K562 (cell line): ENCODE data around the gene ADAM10. TPM values are rescaled to one million over a fixed set of nuclear protein-coding genes. Genes with fewer than 3 reads are reported as not detected.
A peak's percentile ranks its signal among the peaks of the same experiment; 100 is the strongest.

ENCODE experiments used
- ATAC-seq: fragments of 200-7000 bp; cut with Tn5 transposase; 3 replicates; pipeline ENCODE4 v1.9.1; 2020; ENCODE audit warnings: moderate library complexity
- BruUV-seq: library from RNA; stranded (reverse); fragments of 400-500 nt; replicated peaks from 2 replicates; lab custom pipeline; 2021; lab: Mats Ljungman, UMichigan
- CTCF ChIA-PET: fragments of 300-600 bp; formaldehyde crosslinking; extraction: SDS; loops from one replicate; lab custom pipeline; 2021; ENCODE audit warnings: low intra/inter-chr PET ratio; lab: Yijun Ruan, JAX
- POLR2A ChIA-PET: fragments of 300-600, 350-650 bp; sonication (Branson Sonifier 250); formaldehyde crosslinking; extraction: SDS; loops from one replicate; lab custom pipeline; 2021; ENCODE audit warnings: antibody characterized with exemption, inconsistent platforms; lab: Yijun Ruan, JAX
- DNase-seq, 4 experiments: peaks; one replicate each; pipeline versions ENCODE4 v3.0.0 to v3.0.0-alpha.2; 2011 to 2018; ENCODE audit warnings: low spot score in 3 of 4, mixed read lengths in 3 of 4; ENCODE audit errors: extremely low read depth in 1 of 4
- FAIRE-seq: peaks from 2 replicates; lab custom pipeline; 2011; peaks lifted over from hg19 to GRCh38; lab: Jason Lieb, UNC
- H2AFZ ChIP-seq: 2 replicates; pipeline ENCODE4 v1.6.0; 2011; ENCODE audit warnings: low read depth, low read length, control low read depth, inconsistent platforms
- H3K27ac ChIP-seq: fragments of 200-600 bp; 3 replicates; pipeline ENCODE4 v1.8.0; 2011; ENCODE audit warnings: low read depth, mild to moderate bottlenecking, control low read depth, inconsistent platforms, low read length, moderate library complexity, mixed read lengths; ENCODE audit errors: extremely low read depth
- H3K27me3 ChIP-seq, 2 experiments: fragments of 300-600 bp in 1 of 2; 2 replicates in 1 of 2; 3 replicates in 1 of 2; pipeline versions ENCODE4 v1.6.0 to v1.8.0; 2011; ENCODE audit warnings: inconsistent platforms in 2 of 2, low read length in 2 of 2, mild to moderate bottlenecking in 1 of 2, mixed read lengths in 1 of 2, moderate library complexity in 1 of 2; ENCODE audit not compliant: control insufficient read depth in 2 of 2, insufficient read depth in 2 of 2
- H3K36me3 ChIP-seq: fragments of 300-600 bp; 3 replicates; pipeline ENCODE4 v1.8.0; 2011; ENCODE audit warnings: mild to moderate bottlenecking, low read length, inconsistent platforms; ENCODE audit not compliant: control insufficient read depth, insufficient read depth
- H3K4me1 ChIP-seq, 2 experiments: fragments of 200-600 bp in 1 of 2; replicated peaks in 1 of 2; 2 replicates in 1 of 2; 3 replicates in 1 of 2; pipeline versions ENCODE4 v1.5.1 to v1.8.0; 2011; ENCODE audit warnings: inconsistent platforms in 2 of 2, low read length in 2 of 2, mild to moderate bottlenecking in 1 of 2, mixed read lengths in 1 of 2, moderate library complexity in 1 of 2; ENCODE audit not compliant: control insufficient read depth in 2 of 2, insufficient read depth in 2 of 2
- H3K4me2 ChIP-seq: 2 replicates; pipeline ENCODE4 v1.6.1; 2011; ENCODE audit warnings: low read length, control low read depth, inconsistent platforms, mixed read lengths; ENCODE audit not compliant: insufficient read depth
- H3K4me3 ChIP-seq: fragments of 200-600 bp; sonication (generic), shearing (Covaris generic); 2 replicates; pipeline ENCODE4 v1.5.1; 2016; ENCODE audit warnings: control low read depth, inconsistent platforms
- H3K79me2 ChIP-seq: fragments of 200-600 bp; 3 replicates; pipeline ENCODE4 v1.8.0; 2011; ENCODE audit warnings: low read length, inconsistent platforms; ENCODE audit not compliant: control insufficient read depth, insufficient read depth
- H3K9ac ChIP-seq, 2 experiments: 2 replicates each; pipeline versions ENCODE4 v1.6.0 to v1.6.1; 2011; ENCODE audit warnings: low read depth in 2 of 2, low read length in 2 of 2, control low read depth in 1 of 2, inconsistent platforms in 1 of 2, mild to moderate bottlenecking in 1 of 2, mixed read lengths in 1 of 2; ENCODE audit not compliant: insufficient read depth in 1 of 2
- H3K9me1 ChIP-seq: one replicate; pipeline ENCODE4 v1.6.0; 2011; ENCODE audit warnings: inconsistent platforms, mild to moderate bottlenecking, low read length, moderate library complexity; ENCODE audit not compliant: control insufficient read depth, insufficient read depth
- H3K9me3 ChIP-seq: replicated peaks from 2 replicates; pipeline ENCODE4 v1.5.1; 2011; ENCODE audit warnings: low read depth, low read length, inconsistent platforms; ENCODE audit not compliant: control insufficient read depth, insufficient read depth
- H4K20me1 ChIP-seq: replicated peaks from 2 replicates; pipeline ENCODE4 v1.6.1; 2011; ENCODE audit warnings: low read length, inconsistent platforms, mixed read lengths; ENCODE audit not compliant: control insufficient read depth, insufficient read depth
- KLF6 ChIP-seq: fragments of 250-450 bp; sonication (Bioruptor Pico); IDR thresholded peaks from 2 replicates; pipeline ENCODE4 v1.4.0; 2020; ENCODE audit warnings: mild to moderate bottlenecking, moderate library complexity, borderline replicate concordance
- RBM22 ChIP-seq: fragments of 200-400 bp; formaldehyde crosslinking; IDR thresholded peaks from 2 replicates; pipeline ENCODE4 v1.6.1; 2018; ENCODE audit warnings: low read length, low read depth; ENCODE audit not compliant: poor library complexity, severe bottlenecking
- TBP ChIP-seq: optimal IDR thresholded peaks from 2 replicates; pipeline ENCODE3; 2011; ENCODE audit warnings: low read depth, low read length, improper control_type of control experiment
- ZNF512 ChIP-seq: IDR thresholded peaks from 2 replicates; pipeline ENCODE4 v1.6.1; 2016; ENCODE audit warnings: missing genetic modification characterization, missing compliant biosample characterization
- WGBS: fragments of 100-300 bp; shearing (Covaris generic); methylation state at CpG from one replicate; pipeline ENCODE4 v1.1.6; 2016; ENCODE audit warnings: low coverage, mixed read lengths; ENCODE audit not compliant: insufficient coverage; ENCODE audit errors: missing lambda C conversion rate; 5-methylcytosine and 5-hydroxymethylcytosine counted together
- in situ Hi-C: fragments of 300-500 bp; cut with MboI; formaldehyde crosslinking; loops from 4 replicates; pipeline ENCODE4 v1.15.0; 2018; ENCODE audit warnings: inconsistent platforms, mixed read lengths
- intact Hi-C: fragments of 100-400 bp; cut with micrococcal nuclease; formaldehyde crosslinking; loops from 2 replicates; pipeline ENCODE4 v1.14.2; 2022
- polyA plus RNA-seq, 8 experiments: library from polyadenylated mRNA; depleted of rRNA in 4 of 8; stranded (reverse) in 5 of 8; unstranded in 3 of 8; fragments of >200 nt; fragmentation: Nextera tagmentation in 2 of 8; fragmentation: Illumina TruSeq in 1 of 8; extraction: Ambion mirVana in 2 of 8; extraction: Trizol in 1 of 8; gene quantifications; 2 replicates each; pipeline versions ENCODE4 v1.2.1 to v1.2.3, GENCODE V29; 2011 to 2014; ENCODE audit warnings: inconsistent platforms in 1 of 8, missing spikeins in 1 of 8
- total RNA-seq, 7 experiments: library from RNA; depleted of rRNA in 6 of 7; stranded (reverse); fragments of >200 nt in 6 of 7; fragmentation: Illumina TruSeq in 2 of 7; extraction: Trizol in 2 of 7; gene quantifications; 2 replicates each; pipeline versions ENCODE4 v1.2.1 to v1.2.3, GENCODE V29; 2011 to 2021; ENCODE audit warnings: low replicate concordance in 1 of 7

Gene ADAM10
- total and polyA plus RNA-seq, 9 of the 15 experiments (the other 6 are each of a cell fraction or from before 2014, with no cell fraction given), result 11.9 to 152 (median 57.3) TPM

DNA sequence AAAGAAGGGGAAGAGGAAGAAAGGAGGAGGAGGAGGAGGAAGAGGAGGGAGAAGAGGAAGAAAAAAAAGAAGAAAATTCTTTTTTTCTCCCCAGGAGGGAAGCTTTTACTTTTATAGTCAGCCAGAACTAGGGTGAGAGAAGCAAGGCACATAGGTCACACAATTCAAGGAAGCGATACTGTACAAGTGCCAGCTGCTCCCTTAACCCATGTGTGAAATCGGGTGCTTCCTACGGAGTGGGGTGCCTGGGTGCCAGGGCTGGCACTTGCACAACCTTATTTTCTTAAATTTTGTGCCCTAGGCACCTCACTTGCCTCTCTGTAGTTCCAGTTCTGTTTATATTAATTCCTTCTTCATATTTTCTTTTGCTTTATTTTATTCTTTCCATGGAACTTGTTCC is 167.3 kb downstream of the ADAM10 start:
- ATAC-seq (no peak), DNase-seq (no peak), FAIRE-seq (no peak)
- WGBS, result 77% methylated on average over 3 of the region's 3 CpGs
- Histone ChIP-seq H3K27ac (no peak overlapping the region), H4K20me1 (no peaks in the 10 kb centered on the region), H3K4me2 (no peak overlapping the region), H3K4me3 (no peak overlapping the region), H3K9me3 (no peaks in the 10 kb centered on the region; the same call in 1 of the 2 replicates), H3K4me1 (peaks cover 14 to 23% of the 10 kb centered on the region in 2 experiments; a peak in 4 of 5 replicates), H3K36me3 (no peaks in the 10 kb centered on the region), H3K9me1 (no peaks in the 10 kb centered on the region), H2AFZ (peak overlapping the region; percentile 41; the same call in 1 of the 2 replicates), H3K27me3 (no peaks in the 10 kb centered on the region), H3K79me2 (no peaks in the 10 kb centered on the region), H3K9ac (no peak overlapping the region)
- BruUV-seq, result no TSS peak
- ChIA-PET POLR2A (no interaction called here), CTCF (no interaction called here)
- intact Hi-C loops, result no loop called here
- peak; percentile 8; the same call in 1 of the 2 replicates for TF ChIP-seq ZNF512
- TF ChIP-seq RBM22, result no peak
- in situ Hi-C loops, result no loop called here

GRCh38 chr15:58576657-58577056 is 172.8 kb downstream of the ADAM10 start:
- H3K27me3 ChIP-seq, result no peaks in the 10 kb centered on the region
- H3K9me1 ChIP-seq, result no peaks in the 10 kb centered on the region
- no peaks in the 10 kb centered on the region for H3K36me3 ChIP-seq
- ATAC-seq (no peak), FAIRE-seq (no peak), DNase-seq (no peak)
- H2AFZ ChIP-seq, result no peak overlapping the region
- CTCF ChIA-PET, result no interaction called here
- no peak overlapping the region for H3K4me2 ChIP-seq
- in situ Hi-C loops, result no loop called here
- intact Hi-C loops, result no loop called here
- no peak overlapping the region for H3K9ac ChIP-seq
- H4K20me1 ChIP-seq, result no peaks in the 10 kb centered on the region
- no TSS peak for BruUV-seq
- no peaks in the 10 kb centered on the region for H3K4me1 ChIP-seq
- no peak overlapping the region for H3K4me3 ChIP-seq
- H3K27ac ChIP-seq, result no peak overlapping the region
- POLR2A ChIA-PET, result no interaction called here
- H3K9me3 ChIP-seq, result no peaks in the 10 kb centered on the region; the same call in 1 of the 2 replicates
- no peaks in the 10 kb centered on the region for H3K79me2 ChIP-seq
- TF ChIP-seq TBP (no peak), KLF6 (CRISPR knock-in tag) (no peak)
